ENCODE results near the gene CALML4. TPM values are rescaled to one million over a fixed set of nuclear protein-coding genes. Genes with fewer than 3 reads are reported as not detected.

The CALML4 gene
- total RNA-seq, 4 donors from 2014 or later, result 2.6 to 9.3 (median 4.6) TPM

- 90% methylated on average over 4 of the region's 4 CpGs for WGBS, 2 donors
- intact Hi-C loops (cut with DNase I; ENCODE audit: low total_unique reads), result no loop called here
Observed at GRCh38 chr15:68190048-68190447, 15.1 kb downstream of the CALML4 start.

GRCh38 chr15:68188647-68189046 is 16.5 kb downstream of the CALML4 start:
- no peak for DNase-seq (ENCODE audit: low spot score in 2 of 2)
- TF ChIP-seq POLR2A (IDR thresholded peaks at IDR 0.05) (no peak), CTCF (IDR thresholded peaks at IDR 0.05) (no peak)
- WGBS, 2 donors, result 81% methylated on average over 2 of the region's 2 CpGs
- no peak overlapping the region for H3K4me3 ChIP-seq (ENCODE audit: low read depth, poor library complexity, severe bottlenecking)
- intact Hi-C loops (cut with DNase I; ENCODE audit: low total_unique reads), result no loop called here

More at GRCh38 chr15:68190048-68190447, 15.1 kb downstream of the CALML4 start:
- H3K4me3 ChIP-seq (ENCODE audit: low read depth, poor library complexity, severe bottlenecking), result no peak overlapping the region
- TF ChIP-seq CTCF (IDR thresholded peaks at IDR 0.05), result no peak
- TF ChIP-seq POLR2A (IDR thresholded peaks at IDR 0.05), result no peak
- DNase-seq (ENCODE audit: low spot score in 2 of 2), result no peak

GRCh38 chr15:68187559-68187958 is 17.6 kb downstream of the CALML4 start:
- intact Hi-C loops (cut with DNase I; ENCODE audit: low total_unique reads), result no loop called here
- no peak for TF ChIP-seq CTCF (IDR thresholded peaks at IDR 0.05)
- no peak for TF ChIP-seq POLR2A (IDR thresholded peaks at IDR 0.05)
- peak in 1 of 2 donors; percentile 50 for DNase-seq (ENCODE audit: low spot score in 2 of 2)
- H3K4me3 ChIP-seq (ENCODE audit: low read depth, poor library complexity, severe bottlenecking), result no peak overlapping the region
- 17 to 39% methylated on average over 9 of the region's 9 CpGs for WGBS, 2 donors

GRCh38 chr15:68186671-68187397 is 18.3 kb downstream of the CALML4 start:
- no peak for DNase-seq (ENCODE audit: low spot score in 2 of 2)
- no peak overlapping the region for H3K4me3 ChIP-seq (ENCODE audit: low read depth, poor library complexity, severe bottlenecking)
- intact Hi-C loops (cut with DNase I; ENCODE audit: low total_unique reads), result no loop called here
- WGBS, 2 donors, result 71 to 86% methylated on average over 5 of the region's 5 CpGs
- TF ChIP-seq CTCF (IDR thresholded peaks at IDR 0.05) (no peak), POLR2A (IDR thresholded peaks at IDR 0.05) (no peak)

GRCh38 chr15:68184616-68185480 is 20.3 kb downstream of the CALML4 start:
- 76 to 81% methylated on average over 5 of the region's 5 CpGs for WGBS, 2 donors
- intact Hi-C loops (cut with DNase I; ENCODE audit: low total_unique reads), result no loop called here
- TF ChIP-seq POLR2A (IDR thresholded peaks at IDR 0.05) (no peak), CTCF (IDR thresholded peaks at IDR 0.05) (no peak)
- no peak for DNase-seq (ENCODE audit: low spot score in 2 of 2)
- no peak overlapping the region for H3K4me3 ChIP-seq (ENCODE audit: low read depth, poor library complexity, severe bottlenecking)

Data from lower leg skin (tissue), 4 donors.